Hippocampal formation (tissue), 2 donors: Measurements from ENCODE around the gene TM7SF2.
A peak's percentile ranks its signal among the peaks of the same experiment; 100 is the strongest.

Experiments used
- DNase-seq, 2 donors: peaks; one replicate each; lab custom pipeline; 2025; lab: John Stamatoyannopoulos, UW

Gene TM7SF2

DNA sequence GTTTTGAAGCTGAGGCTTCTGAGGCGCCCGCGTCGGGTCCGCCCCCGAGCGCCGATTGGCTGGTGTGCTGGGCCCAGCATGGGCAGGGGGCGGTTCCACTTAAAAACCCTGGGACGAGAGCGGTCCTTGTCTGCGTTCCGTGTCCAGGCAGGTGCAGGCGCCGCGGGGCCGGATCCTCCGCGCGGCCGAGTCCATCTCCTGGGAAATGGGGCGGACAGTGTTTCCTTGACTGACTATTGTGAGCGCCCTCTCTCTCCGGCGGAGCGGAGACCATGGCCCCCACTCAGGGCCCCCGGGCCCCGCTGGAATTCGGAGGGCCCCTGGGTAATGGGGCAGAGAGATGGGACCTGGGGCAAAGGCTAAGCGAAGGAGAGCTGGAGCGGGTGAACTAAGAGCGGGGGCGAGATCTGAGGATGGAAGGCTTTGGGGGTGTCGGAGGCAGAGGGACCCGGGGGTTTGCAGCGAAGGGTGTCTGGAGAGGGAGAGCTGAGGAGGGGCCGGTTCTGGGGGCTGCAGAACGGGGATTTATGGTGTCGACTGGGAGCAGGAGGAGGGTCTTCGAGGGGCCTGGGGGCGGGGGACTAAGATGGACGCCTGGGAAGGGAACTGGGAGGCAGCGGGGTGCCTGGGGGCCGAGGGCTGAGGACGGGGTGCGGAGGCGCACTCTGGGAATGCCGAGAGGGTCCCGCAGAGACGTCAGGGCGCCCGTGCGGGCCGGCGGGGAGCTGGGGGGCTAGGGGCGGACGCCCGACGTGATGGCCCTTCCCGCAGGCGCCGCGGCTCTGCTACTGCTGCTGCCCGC lies at the start of gene TM7SF2:
TSS of gene TM7SF2 (plus strand) at position 129 of the 802 bp plus-strand sequence. CDS start at position 273, 144 bp downstream.
- peak; percentile 96 to 97 for DNase-seq

DNA sequence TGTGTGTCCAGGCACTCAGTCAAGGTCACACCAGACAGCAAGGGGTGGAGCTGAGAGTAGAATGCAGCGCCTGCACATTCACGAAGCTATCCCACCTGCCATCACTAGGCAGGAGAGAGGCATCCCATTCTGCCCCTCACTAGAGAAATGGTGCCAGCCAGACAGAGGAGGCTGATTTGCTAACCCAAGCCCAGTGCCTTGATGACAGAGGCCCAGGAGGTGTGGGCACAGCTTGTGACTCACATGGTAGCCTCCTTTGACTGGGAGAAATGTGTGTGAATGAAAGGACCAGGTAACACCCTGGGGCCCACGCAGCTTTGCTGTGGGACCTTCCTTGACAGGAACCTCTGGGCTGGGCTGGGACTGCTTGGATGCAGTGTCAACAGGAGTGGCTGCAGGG lies 48.1 kb upstream of the TM7SF2 start:
- no peak for DNase-seq

DNA sequence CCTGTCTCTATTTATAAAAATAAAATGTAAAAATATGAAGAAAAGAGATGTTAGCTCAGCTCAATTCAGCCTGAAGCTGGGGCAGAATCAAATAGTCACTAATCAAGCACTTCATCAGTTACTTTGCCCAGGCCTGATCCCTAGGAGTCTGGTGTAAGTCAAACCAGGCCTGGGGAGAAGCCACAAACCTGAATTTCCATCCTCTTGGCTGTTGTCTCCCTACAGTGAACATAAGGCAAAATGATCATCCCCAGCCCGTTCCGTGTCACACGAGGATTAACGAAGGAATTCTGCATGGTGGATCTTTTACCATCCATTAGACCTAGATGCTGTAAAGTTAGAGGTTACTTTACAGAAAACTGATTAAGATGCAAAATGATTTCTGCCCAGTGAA lies 46.8 kb upstream of the TM7SF2 start:
- no peak for DNase-seq

DNA sequence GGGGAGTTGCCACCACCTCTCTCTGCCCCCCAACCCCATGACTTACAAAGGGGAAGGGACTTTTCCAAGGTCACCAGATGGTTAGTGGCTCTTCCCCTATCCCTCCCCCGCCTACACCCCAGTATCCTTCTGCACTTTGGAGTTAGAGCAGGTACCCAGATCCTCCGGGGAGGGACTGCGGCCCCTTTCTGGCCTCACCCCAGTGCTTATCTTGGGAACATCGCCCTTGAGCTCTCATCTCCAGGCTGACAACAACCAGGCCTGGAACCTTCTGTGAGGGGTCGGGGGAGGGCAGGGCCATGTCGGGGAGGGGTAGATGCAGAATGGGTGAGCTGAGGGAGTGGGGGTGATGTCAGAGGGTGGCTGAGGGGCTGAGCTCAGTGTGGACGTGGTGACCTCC lies 45.8 kb upstream of the TM7SF2 start:
- no peak for DNase-seq

DNA sequence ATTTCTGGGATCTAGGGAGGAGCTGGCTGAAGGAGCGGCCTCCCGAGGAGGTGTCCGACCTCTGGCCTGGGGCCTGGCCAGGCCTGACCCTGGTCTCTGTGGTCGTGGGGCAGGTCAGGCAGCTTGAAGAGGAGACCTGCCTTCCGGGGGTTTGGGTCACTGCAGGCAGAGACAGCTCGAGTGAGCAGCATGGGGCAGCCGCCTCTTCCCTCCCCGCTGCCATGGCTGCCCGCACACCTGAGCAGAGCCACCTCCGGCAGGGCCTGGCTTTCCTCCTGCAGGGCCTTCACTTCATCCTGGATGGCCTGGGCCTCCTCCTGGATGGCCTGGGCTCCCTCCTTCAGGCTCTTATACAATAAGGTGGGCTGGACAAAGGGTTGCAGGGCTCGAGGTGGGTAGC lies 45.4 kb upstream of the TM7SF2 start:
- DNase-seq, result no peak

DNA sequence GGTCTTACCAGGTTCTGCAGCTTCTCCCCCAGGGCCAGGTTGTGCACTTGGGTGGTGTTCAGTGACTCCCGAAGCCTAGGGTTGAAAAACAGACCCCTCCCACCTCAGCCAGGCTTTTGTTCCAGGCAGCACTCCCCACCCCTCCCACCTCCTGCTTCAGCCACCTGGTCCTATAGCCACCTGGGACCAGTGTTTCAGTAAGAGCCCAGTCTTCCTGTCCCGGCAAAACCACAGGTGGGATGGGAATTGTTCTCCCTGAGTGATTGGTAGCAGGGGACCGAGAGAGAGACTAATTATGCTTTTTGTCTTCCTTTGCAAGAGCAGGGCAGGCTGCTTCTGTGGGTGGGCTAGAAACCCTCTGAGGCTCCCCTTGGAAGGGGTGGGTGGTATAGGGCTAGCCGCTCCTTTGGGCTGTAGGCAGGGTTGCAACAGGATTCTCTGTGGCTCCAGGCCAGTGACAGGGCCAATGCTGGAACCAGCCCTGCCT lies 44.8 kb upstream of the TM7SF2 start:
- DNase-seq, result no peak

DNA sequence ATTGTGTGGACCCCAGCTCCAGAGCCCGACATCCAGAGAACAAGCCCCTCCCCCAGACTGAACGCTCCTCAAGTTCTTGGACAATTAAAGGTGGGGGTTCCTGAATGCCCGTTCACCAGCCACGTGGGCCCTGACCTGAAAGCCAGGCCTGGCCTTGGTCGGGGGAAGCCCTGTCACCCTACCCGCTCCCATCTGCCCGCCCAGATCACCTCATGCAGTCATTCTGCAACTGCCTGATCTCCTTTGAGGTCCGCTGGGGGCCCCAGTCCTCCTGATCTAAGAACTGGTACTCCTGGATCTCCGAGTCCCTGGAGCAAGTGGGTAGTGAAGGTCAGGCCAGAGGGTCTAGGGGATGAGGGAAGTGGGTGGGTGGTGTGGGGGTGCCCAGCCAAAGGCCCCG lies 44.2 kb upstream of the TM7SF2 start:
- DNase-seq, result no peak

DNA sequence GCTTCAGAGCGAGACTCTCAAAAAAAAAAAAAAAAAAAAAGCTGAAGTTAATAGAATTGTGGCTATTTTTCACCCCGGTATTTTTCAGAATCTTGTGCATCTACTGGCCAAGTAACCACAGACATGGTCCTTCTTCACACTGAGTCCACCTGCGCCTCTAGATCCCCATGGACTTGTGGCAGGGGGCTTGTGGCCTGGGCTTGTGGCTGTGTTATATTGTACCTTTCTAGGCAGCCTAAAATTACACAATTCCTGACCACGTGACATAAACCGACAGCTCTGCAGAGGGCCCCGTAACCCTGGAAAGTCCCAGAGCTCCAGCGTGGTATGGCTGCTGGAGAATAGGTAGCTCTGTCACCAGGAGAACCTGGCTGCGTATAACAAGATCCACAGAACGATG lies 42.5 kb upstream of the TM7SF2 start:
- no peak for DNase-seq

DNA sequence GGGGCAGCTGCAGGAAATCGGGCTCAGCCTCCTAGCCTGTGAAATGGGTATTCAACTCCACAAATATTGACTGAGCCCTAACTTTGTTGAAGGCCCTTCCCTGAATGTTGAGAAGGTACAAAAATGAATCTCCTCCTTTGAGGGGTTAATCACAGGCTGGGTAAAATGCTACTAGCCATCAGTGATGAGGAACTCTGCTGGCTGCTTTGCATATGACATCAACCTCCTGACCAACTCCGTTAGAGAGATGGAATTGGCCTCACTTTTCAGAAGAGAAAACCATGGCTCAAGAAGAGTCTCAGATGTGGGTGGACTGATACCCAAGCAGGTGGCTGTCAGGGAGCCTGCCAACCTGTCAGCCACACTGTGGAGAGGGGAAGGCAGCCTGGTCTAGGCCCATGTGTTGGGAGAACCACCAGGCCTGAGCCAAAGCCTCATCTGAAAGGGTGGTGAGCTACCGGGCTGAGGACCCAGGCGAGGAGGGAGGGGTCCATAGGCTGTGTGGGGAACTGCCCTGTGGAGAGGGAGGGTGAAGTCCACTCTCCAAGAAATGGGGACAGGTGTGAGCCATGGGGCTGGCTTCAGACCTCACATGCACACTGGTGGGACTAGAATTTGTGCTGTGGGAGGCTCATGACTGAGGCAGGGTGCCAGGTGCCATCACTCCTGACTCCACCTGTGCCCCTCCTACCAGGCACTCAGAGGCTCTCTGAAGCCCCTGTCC lies 39.6 kb upstream of the TM7SF2 start:
- no peak for DNase-seq

DNA sequence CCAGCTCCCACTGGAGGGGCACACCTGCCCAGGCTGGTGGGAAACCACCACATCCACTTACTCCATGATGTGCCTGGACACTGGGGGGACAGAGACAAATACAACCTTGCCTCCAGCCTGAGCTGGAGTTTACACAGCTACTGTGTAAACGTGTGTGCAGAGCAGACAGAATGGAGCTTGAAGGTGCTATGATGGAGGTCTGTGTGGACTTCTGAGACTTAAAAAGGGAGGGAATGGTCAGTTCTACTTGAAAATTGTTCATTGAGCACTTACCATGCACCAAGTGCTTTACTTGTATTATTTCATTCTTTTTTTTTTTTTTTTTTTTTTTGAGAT lies 39.1 kb upstream of the TM7SF2 start:
- no peak for DNase-seq

DNA sequence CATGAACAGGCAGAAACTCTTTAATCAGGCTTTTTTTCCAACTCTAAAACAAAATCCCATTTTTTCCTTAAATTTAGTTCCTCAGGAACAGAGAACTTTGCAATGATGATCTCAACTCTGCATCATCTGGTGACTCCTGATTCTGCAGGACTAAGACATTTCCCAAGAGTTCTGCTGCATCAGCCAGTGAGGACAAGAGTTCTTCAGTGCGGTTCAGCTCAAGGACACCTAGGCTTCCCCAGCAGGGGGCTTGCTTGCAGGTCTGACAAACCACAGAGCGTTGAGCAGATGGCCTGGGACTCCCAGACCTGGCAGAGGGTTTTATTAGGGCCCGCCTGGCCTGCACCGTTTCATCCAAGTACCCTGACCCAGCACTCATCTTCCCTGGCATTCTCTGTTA lies 34.2 kb upstream of the TM7SF2 start:
- DNase-seq, result no peak

DNA sequence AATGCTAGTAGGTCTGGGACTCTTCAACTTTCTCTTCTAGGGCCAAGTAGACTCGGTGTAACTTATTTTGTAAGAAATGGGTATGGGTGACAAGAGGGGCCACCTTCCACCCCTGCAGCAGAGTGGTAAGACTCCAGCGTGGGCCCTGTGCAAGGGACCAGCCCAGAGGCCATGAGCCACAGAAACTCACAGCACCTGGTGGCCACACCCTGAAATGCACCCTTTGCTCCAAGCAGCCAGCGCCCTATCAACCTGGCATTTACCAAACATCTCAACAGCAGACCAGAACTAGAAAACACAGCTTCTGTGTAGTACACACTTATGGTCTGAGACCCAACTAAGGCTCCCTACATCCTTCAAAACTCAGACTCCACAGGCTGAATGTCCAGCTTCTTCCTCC lies 33.5 kb upstream of the TM7SF2 start:
- no peak for DNase-seq

DNA sequence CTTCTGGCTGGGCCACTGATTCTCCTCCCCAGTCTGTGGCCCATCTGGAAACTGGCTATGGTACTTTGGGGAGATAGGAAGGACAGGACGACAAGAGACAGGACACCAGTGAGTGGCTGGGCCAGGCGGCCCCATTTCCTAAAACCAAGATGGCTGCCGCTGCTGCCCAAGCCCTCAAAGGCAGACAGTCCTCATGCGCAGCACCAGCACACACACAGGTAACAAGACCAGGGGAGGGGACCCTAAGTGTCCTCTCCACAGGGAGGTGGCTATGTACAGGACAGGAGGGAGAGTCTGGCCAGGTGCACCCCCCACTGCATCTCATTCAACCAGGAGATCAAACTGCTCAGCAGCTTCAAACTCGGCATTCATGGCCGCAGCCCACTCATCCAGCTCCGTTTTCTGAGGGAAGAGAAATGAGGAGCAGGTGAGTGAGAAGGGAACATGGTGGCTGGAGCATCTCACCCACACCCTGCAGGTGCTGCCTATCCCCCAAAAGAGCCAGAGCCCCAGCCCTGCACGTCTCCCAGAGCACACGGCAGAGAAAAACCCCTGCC lies 32.8 kb upstream of the TM7SF2 start:
- no peak for DNase-seq

DNA sequence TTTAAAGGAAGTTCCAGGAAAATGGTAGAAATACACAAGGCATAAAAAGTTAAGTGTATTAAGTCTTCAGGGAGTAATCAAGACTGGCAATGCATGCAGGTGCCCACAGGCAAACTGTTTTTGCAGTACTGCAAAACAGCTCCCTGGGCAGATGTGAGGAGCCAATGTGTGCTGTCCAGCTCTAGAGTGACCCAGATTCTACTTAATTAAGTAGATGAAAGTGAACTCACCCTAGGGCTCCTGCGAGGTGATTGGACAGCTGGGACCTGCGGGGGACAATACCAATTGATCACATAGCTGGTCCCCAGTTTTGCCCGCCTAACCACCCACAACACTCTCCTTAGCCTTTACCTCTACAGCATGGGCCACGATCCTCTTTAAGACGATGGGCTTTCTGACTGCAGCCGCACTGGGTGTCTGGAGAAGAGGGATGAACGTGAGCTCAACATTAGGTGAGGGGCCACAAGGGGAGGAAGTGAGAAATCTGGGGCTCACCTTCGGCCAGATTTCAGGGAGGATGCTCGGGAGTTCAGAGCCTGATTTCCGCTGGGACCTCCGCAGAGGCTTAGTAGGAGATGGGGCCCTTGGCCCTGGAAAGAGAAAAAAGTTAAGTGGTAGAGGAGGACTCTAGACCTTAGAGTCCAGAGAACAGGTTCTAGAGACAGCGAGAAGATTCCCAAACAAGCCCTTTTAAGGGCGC lies 28.4 kb upstream of the TM7SF2 start:
- DNase-seq, result no peak

DNA sequence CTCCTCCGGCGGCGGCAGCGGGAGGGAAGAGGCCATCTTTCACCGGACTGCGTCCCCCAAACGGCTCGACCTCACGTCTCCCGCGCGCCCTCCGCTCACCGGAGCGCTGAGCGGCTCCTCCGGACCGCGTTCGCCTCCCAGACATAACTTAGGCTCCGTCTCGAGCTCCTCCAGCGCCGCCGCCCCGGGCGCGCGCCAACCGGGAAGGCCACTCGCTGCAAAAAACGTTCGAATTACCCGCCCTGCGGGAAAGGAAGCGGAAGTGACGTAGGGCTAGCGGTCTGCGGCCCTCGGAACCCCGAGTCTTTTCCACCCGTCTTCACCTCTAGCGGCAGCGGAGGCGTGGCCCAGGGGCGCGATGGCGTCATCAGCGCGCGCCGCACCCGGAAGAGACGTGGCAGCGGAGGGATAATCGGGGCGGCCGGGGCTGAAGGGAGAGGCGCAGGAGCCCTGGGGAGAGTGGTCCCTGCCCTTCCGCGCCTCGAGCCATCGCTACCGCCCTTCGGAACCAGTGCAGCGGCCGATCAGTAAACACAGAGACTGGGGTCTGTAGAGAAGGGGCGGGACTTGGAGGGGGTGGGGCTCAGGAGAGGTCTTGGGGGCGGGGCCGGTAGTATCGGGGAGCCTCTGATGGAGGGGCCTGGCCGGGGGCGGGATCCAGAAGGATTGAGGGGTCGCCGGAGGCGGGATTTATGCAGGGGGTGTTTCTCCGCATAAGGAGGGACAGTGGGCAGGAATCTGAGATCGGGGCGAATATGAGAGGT lies 27.7 kb upstream of the TM7SF2 start, which contains the start of the genes CDCA5 and ZFPL1:
TSS of gene CDCA5 (minus strand) at position 207 of the 764 bp plus-strand sequence. CDS start at position 145, 62 bp downstream.
TSS of gene ZFPL1 (plus strand) at position 389 of the 764 bp plus-strand sequence. CDS start 477 bp downstream, outside the sequence.
- peak; percentile 92 to 96 for DNase-seq

DNA sequence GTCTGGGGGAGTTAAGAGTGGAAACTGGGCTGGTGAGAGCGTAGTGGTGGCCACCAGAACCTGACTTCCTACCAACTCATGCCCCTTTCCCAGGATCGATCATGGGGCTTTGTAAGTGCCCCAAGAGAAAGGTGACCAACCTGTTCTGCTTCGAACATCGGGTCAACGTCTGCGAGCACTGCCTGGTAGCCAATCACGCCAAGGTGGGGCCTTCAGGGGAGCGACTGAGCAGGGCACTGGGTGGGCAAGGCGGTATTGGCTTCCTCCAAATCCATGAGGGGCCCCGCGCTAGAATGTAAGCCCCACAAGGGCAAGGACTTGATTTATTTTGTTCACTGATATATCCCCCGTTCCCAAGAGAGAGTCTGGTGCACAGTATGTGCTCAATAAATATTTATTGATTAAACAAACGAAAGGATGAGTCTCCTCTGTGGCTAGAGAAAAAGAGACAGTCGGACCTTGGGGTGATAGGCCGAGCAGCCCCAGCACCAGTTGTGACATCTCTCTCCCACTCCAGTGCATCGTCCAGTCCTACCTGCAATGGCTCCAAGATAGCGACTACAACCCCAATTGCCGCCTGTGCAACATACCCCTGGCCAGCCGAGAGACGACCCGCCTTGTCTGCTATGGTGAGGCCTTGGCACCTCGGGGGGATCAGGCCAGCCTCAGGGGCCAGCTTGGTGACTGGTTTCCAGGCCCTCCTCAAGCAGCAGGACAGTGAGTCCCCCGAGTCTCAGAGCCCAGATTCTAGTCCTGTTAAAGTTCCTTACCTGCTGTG lies 26.9 kb upstream of the TM7SF2 start:
- no peak for DNase-seq

DNA sequence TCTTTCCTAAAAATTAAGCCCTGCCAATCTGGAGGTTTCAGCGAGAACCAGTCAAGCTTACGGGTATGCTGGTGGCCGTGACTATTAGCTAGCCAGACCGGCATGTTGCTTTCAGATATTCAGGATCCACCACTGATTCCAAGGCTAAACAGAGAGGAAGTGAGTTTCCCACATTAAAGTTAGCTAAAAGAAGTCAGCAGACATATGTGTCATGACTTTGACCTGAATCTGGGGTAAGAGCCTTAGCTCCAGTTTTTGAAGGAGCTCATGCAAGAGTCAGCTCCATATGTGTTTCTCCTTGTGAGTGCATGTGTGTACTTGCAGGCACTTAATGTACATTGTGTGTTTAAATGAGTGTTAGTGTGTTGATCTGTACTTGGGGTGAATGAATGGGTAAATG lies 26.2 kb upstream of the TM7SF2 start:
- no peak for DNase-seq

DNA sequence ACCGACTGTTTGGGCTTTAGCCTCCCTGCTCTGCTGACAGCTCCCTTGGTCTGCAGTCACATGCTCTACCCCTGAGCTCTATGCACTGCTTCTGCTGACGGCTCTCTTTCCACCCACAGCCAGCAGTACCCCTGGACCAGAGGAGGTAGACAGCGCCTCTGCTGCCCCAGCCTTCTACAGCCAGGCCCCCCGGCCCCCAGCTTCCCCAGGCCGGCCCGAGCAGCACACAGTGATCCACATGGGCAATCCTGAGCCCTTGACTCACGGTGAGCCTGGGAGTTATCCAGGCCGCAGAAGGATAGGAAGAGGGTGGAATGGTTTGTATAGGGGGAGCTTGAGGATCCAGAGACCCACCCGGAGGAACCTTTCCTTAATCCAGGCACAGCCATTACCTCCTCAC lies 24.9 kb upstream of the TM7SF2 start:
- no peak for DNase-seq

DNA sequence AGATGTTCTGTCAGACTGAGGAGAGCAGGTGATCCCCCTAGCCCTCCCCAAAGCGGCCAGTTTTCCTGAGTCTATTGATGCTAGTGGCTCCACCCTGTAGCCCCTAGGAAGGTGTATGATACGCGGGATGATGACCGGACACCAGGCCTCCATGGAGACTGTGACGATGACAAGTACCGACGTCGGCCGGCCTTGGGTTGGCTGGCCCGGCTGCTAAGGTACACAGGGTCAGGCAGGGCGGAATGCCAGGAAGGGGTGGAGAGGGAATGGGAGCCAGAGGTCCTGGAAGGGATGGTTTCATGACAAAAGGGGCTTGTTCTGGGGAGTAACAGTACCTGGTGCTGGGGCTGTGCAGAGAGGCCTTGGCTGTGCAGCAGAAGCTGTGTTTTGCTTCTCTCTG lies 24.5 kb upstream of the TM7SF2 start:
- no peak for DNase-seq

DNA sequence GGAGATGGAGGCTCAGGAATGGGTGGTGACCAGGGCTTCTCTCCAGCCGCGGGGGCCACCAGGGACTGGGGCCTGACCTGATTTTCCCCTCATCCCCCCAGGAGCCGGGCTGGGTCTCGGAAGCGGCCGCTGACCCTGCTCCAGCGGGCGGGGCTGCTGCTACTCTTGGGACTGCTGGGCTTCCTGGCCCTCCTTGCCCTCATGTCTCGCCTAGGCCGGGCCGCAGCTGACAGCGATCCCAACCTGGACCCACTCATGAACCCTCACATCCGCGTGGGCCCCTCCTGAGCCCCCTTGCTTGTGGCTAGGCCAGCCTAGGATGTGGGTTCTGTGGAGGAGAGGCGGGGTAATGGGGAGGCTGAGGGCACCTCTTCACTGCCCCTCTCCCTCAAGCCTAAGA lies 23.8 kb upstream of the TM7SF2 start:
- no peak for DNase-seq

DNA sequence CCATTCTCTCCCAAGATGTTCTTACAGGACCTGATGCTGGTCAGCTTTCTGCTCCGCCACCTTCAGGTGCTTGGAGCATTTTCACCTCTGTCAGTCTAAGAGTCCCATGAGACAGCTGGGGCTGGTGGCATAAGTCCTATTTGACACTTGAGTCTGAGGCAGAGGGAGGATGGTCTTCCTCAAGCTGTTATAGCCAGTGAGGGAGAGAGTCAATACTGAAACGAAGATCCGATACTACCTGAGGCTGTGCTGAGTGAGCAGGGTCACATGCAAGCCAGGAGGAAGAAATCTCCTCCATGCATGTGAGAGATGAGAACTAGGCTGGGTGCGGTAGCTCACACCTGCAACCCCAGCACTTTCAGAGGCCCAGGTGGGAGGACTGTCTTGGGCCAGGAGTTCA lies 22.1 kb upstream of the TM7SF2 start:
- DNase-seq, result no peak
